Measurements from ENCODE around the gene PARN. TPM values are rescaled to one million over a fixed set of nuclear protein-coding genes. Genes with fewer than 3 reads are reported as not detected.
A peak's percentile ranks its signal among the peaks of the same experiment; 100 is the strongest.

PARN gene
- total RNA-seq, 1 experiment from 2014 or later: 56.2 TPM

DNA sequence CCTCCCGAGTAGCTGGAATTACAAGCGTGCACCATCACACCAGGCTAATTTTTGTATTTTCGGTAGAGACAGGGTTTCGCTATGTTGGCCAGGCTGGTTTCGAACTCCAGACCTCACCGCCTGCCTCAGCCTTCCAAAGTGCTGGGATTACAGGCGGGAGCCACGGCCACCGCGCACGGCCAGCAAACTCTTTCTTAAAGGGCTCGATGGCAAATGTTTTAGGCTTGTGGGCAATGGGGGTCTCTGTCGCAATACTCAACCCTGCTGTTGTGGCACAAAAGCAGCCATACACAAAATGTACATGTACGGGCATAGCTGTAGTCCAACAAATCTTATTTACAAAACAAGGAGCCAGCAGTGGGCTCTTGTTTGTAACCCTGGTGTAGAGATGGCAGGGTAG, 18.4 kb downstream of the PARN start:
- TF ChIP-seq, protein P1, sequence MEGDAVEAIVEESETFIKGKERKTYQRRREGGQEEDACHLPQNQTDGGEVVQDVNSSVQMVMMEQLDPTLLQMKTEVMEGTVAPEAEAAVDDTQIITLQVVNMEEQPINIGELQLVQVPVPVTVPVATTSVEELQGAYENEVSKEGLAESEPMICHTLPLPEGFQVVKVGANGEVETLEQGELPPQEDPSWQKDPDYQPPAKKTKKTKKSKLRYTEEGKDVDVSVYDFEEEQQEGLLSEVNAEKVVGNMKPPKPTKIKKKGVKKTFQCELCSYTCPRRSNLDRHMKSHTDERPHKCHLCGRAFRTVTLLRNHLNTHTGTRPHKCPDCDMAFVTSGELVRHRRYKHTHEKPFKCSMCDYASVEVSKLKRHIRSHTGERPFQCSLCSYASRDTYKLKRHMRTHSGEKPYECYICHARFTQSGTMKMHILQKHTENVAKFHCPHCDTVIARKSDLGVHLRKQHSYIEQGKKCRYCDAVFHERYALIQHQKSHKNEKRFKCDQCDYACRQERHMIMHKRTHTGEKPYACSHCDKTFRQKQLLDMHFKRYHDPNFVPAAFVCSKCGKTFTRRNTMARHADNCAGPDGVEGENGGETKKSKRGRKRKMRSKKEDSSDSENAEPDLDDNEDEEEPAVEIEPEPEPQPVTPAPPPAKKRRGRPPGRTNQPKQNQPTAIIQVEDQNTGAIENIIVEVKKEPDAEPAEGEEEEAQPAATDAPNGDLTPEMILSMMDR (conservative IDR thresholded peaks at IDR 0.05): no peak
- Histone ChIP-seq H3K27me3 (ENCODE audit: insufficient read depth, low read length) (no peaks in the 10 kb centered on the region), H4K8ac (replicated peaks; ENCODE audit: insufficient read length, low read depth, low read length) (no peak overlapping the region), H3K4me2 (ENCODE audit: insufficient read depth, insufficient read length, low read length) (no peak overlapping the region), H3T11ph (ENCODE audit: low read length) (no peak overlapping the region), H4K91ac (ENCODE audit: insufficient read length, low read depth, low read length) (no peak overlapping the region), H2BK5ac (ENCODE audit: insufficient read length, low read length) (no peak overlapping the region), H3K14ac (ENCODE audit: insufficient read depth, low read length) (no peak overlapping the region), H3K18ac (ENCODE audit: insufficient read length, low read depth, low read length) (no peak overlapping the region), H2BK15ac (ENCODE audit: low read depth, low read length) (no peak overlapping the region), H3K27ac (ENCODE audit: insufficient read length, low read depth, low read length) (no peak overlapping the region), H3K79me2 (ENCODE audit: insufficient read depth, low read length) (no peaks in the 10 kb centered on the region), H2AFZ (ENCODE audit: low read length) (no peak overlapping the region), H3K23me2 (ENCODE audit: insufficient read length, low read depth, low read length, poor library complexity, severe bottlenecking) (no peaks in the 10 kb centered on the region), H2AK5ac (ENCODE audit: insufficient read length, low read length) (no peak overlapping the region), H2BK12ac (ENCODE audit: insufficient read length, low read depth, low read length) (no peak overlapping the region), H2BK20ac (ENCODE audit: low read depth, low read length, poor library complexity, severe bottlenecking) (no peak overlapping the region), H4K20me1 (ENCODE audit: control insufficient read depth, insufficient read depth, insufficient read length) (no peaks in the 10 kb centered on the region), H3K23ac (ENCODE audit: insufficient read length, low read depth, low read length) (no peak overlapping the region), H3K56ac (ENCODE audit: insufficient read length, low read depth, low read length) (no peak overlapping the region), H3K79me1 (ENCODE audit: insufficient read depth, low read depth, low read length, poor library complexity, severe bottlenecking) (no peaks in the 10 kb centered on the region), H3K9me3 (ENCODE audit: control insufficient read depth, low read depth, low read length) (no peaks in the 10 kb centered on the region), H3K9ac (ENCODE audit: extremely low read depth, insufficient read length, low read length) (no peak overlapping the region), H3K4ac (ENCODE audit: low read depth, low read length) (no peak overlapping the region), H3K4me1 (ENCODE audit: insufficient read depth, low read length) (no peaks in the 10 kb centered on the region), H4K5ac (ENCODE audit: insufficient read length, low read depth, low read length) (no peak overlapping the region), H2BK120ac (ENCODE audit: low read depth, low read length, poor library complexity, severe bottlenecking) (no peak overlapping the region)
- Mint-ChIP-seq H3K36me3 (ENCODE audit: insufficient read depth in 1 of 3, low read depth in 3 of 3) (peaks cover 15 to 86% (median 59%) of the 10 kb centered on the region in 3 experiments; a peak in 6 of 7 replicates), H3K4me3 (no peak overlapping the region), H3K4me1 (peaks cover 15 to 18% of the 10 kb centered on the region in 2 experiments), H3K27me3 (ENCODE audit: low read depth) (no peaks in the 10 kb centered on the region), H3K27ac (peak overlapping the region in 1 of 3 experiments; percentile 74; a peak in 2 of 7 replicates), H3K9me3 (no peaks in the 10 kb centered on the region)
- no CpG with 5 or more reads among the region's 14 CpGs for WGBS (ENCODE audit: extremely low coverage, insufficient read length, low lambda C conversion rate)
- DNase-seq: no peak
